Measurements from ENCODE around the gene KRT33B. TPM values are rescaled to one million over a fixed set of nuclear protein-coding genes. Genes with fewer than 3 reads are reported as not detected.
"Not testable (repeated sequence)": the region's sequence is repeated elsewhere in the genome, so short reads cannot be mapped to it uniquely, and the experiment has no call there.

Gene KRT33B
- total RNA-seq, 1 donor from 2014 or later, result not detected

GRCh38 chr17:41360296-41360995, 9.2 kb downstream of the KRT33B start:
- CTCF ChIA-PET, result no interaction called here
- H3K4me1 Mint-ChIP-seq, result no peaks in the 10 kb centered on the region

DNA sequence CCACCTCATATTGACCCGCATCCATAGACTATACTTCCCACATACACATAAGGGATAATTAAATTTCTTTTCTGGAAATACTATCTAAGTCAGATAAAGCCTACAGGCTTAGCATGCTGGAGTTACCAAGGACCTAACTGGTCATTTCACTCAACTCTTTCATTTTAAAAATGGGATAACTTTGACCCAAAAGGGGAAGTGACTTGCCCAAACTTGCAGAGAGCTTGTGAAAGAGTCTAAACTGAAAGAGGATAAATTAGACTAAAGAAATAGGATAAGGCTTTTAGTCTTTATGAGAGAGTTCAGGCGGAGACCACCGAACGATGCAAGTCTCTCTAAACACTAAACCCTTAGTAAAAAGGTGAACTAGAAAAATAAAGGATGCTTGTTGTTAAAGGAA, 15.1 kb downstream of the KRT33B start:
- Mint-ChIP-seq H3K36me3 (ENCODE audit: low read depth) (no peaks in the 10 kb centered on the region), H3K27me3 (peaks cover 22% of the 10 kb centered on the region), H3K4me3 (no peak overlapping the region), H3K9me3 (peaks cover 2% of the 10 kb centered on the region), H3K4me1 (no peaks in the 10 kb centered on the region), H3K27ac (no peak overlapping the region)
- ChIA-PET POLR2A (no interaction called here), CTCF (no interaction called here)
- intact Hi-C loops (cut with micrococcal nuclease), result no loop called here
- TF ChIP-seq CTCF (IDR thresholded peaks at IDR 0.05), result no peak
- ATAC-seq (ENCODE audit: low read depth), result no peak
- DNase-seq, result no peak

More at GRCh38 chr17:41360296-41360995, 9.2 kb downstream of the KRT33B start:
- Mint-ChIP-seq H3K9me3 (peaks cover 2% of the 10 kb centered on the region), H3K27ac (no peak overlapping the region), H3K4me3 (no peak overlapping the region), H3K27me3 (peaks cover 14% of the 10 kb centered on the region), H3K36me3 (ENCODE audit: low read depth) (no peaks in the 10 kb centered on the region)
- TF ChIP-seq CTCF (IDR thresholded peaks at IDR 0.05), result no peak
- intact Hi-C loops (cut with micrococcal nuclease), result no loop called here
- POLR2A ChIA-PET, result no interaction called here
- DNase-seq (no peak), ATAC-seq (ENCODE audit: low read depth) (no peak)

GRCh38 chr17:41352597-41353366, 16.8 kb downstream of the KRT33B start:
- H3K36me3 Mint-ChIP-seq (ENCODE audit: low read depth), result no peaks in the 10 kb centered on the region
- no peak overlapping the region for H3K4me3 Mint-ChIP-seq
- no peak overlapping the region for H3K27ac Mint-ChIP-seq
- ChIA-PET POLR2A (no interaction called here), CTCF (no interaction called here)
- H3K9me3 Mint-ChIP-seq, result peaks cover 2% of the 10 kb centered on the region
- H3K4me1 Mint-ChIP-seq, result no peaks in the 10 kb centered on the region
- intact Hi-C loops (cut with micrococcal nuclease), result no loop called here
- H3K27me3 Mint-ChIP-seq, result peaks cover 20% of the 10 kb centered on the region
- no peak for TF ChIP-seq CTCF (IDR thresholded peaks at IDR 0.05)
- ATAC-seq (ENCODE audit: low read depth) (no peak), DNase-seq (no peak)

DNA sequence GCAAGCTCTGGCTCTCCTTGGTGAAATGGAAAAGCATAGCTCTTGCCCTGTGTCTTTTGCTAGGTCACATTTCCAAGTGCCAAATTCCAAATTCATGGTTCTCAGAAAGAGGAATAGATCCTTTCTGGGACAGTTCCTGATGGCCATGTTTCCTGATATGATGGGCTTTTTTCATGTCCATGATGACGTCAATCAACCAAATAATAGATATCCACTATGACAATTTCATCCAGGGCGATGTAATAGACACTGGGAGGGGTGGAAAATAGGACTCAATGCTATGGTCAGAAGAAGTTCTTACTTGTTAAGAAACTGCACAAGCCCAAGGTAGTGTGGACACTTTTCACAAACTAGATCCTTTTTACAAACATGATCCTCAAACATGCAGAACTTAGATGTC, 18.4 kb downstream of the KRT33B start:
- no peak overlapping the region for H3K27ac Mint-ChIP-seq
- peaks cover 14% of the 10 kb centered on the region for H3K27me3 Mint-ChIP-seq
- ChIA-PET POLR2A (interaction anchor here (0.7 kb wide), 1 partner anchor 13 kb away, joined by 7 read pairs; no protein-coding TSS in a partner anchor), CTCF (no interaction called here)
- no peak overlapping the region for H3K4me3 Mint-ChIP-seq
- DNase-seq, result no peak
- TF ChIP-seq CTCF (IDR thresholded peaks at IDR 0.05), result no peak
- H3K4me1 Mint-ChIP-seq, result no peaks in the 10 kb centered on the region
- intact Hi-C loops (cut with micrococcal nuclease), result no loop called here
- no peak for ATAC-seq (ENCODE audit: low read depth)
- no peaks in the 10 kb centered on the region for H3K36me3 Mint-ChIP-seq (ENCODE audit: low read depth)
- no peaks in the 10 kb centered on the region for H3K9me3 Mint-ChIP-seq

DNA sequence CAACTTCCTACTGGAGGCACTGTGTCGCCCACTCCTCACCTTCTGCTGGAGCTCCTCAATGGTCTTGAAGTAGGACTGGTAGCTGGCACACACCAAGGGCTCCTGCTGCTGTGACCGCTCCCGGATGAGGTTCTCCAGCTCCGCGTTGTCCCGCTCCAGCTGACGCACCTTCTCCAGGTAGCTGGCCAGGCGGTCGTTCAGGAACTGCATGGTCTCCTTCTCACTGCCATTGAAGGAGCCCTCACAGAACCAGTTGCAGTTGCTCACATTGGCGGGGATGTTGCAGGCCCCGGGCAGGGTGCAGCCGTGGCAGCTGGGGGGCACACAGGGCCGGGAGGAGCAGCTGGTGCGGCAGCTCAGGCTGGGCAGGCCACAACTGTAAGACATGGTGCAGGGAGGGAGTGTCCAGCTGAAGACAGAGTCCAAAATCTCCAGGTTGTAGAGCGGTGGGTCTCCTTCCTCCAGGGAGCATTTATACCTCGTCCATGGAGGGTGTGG, 19.2 kb downstream of the KRT33B start, which contains the start of gene KRT33A:
KRT33A (minus strand) TSS at position 448 of the 498 bp plus-strand sequence; CDS start at position 387, 61 bp downstream.
- DNase-seq; CTCF ChIA-PET; H3K4me1 Mint-ChIP-seq; H3K9me3 Mint-ChIP-seq; H3K4me3 Mint-ChIP-seq; intact Hi-C loops (cut with micrococcal nuclease); H3K36me3 Mint-ChIP-seq (ENCODE audit: low read depth); ATAC-seq (ENCODE audit: low read depth); H3K27ac Mint-ChIP-seq: not testable (repeated sequence)
- H3K27me3 Mint-ChIP-seq, result peaks cover 12% of the 10 kb centered on the region
- POLR2A ChIA-PET, result interaction anchor here (0.7 kb wide), 1 partner anchor 13 kb away, joined by 7 read pairs; no protein-coding TSS in a partner anchor
